CD4-positive, alpha-beta T cell (primary cell): ENCODE measurements around the gene MAP3K20. TPM values are rescaled to one million over a fixed set of nuclear protein-coding genes. Genes with fewer than 3 reads are reported as not detected.

Source experiments
- ATAC-seq: fragments of 200-7000 bp; cut with Tn5 transposase; one replicate; pipeline ENCODE4 v1.10.0; 2022; ENCODE audit warnings: mild to moderate bottlenecking; ENCODE audit not compliant: poor library complexity
- CTCF ChIA-PET: fragments of 350-600 bp; sonication (Branson Sonifier 250); formaldehyde crosslinking; loops from one replicate; lab custom pipeline; 2021; ENCODE audit warnings: antibody characterized with exemption, inconsistent platforms; lab: Charles Lee
- POLR2A ChIA-PET: fragments of 350-600 bp; sonication (Branson Sonifier 250); formaldehyde crosslinking; loops from one replicate; lab custom pipeline; 2021; ENCODE audit warnings: antibody characterized with exemption, inconsistent platforms; lab: Charles Lee
- DNase-seq, 14 experiments: peaks; one replicate each; pipeline ENCODE4 v3.0.0-alpha.2; 2013 to 2020; ENCODE audit warnings: mixed read lengths in 2 of 14
- H3K27ac ChIP-seq, 2 donors: one replicate each; pipeline versions ENCODE4 v1.5.1 to v1.7.0; 2013; ENCODE audit warnings: low read length in 2 of 2, low read depth in 1 of 2, mild to moderate bottlenecking in 1 of 2
- H3K27me3 ChIP-seq, 2 experiments: 1 replicate in 1 of 2; 2 replicates in 1 of 2; pipeline versions ENCODE4 v1.6.1 to v1.7.0; 2013; ENCODE audit warnings: low read length in 2 of 2, control low read depth in 1 of 2, mild to moderate bottlenecking in 1 of 2, moderate library complexity in 1 of 2; ENCODE audit not compliant: insufficient read depth in 2 of 2, control insufficient read depth in 1 of 2
- H3K36me3 ChIP-seq: one replicate; pipeline ENCODE4 v1.6.1; 2013; ENCODE audit warnings: low read length, control low read depth; ENCODE audit not compliant: insufficient read depth
- H3K4me1 ChIP-seq: one replicate; pipeline ENCODE4 v1.6.1; 2013; ENCODE audit warnings: low read length, control low read depth; ENCODE audit not compliant: insufficient read depth
- H3K4me3 ChIP-seq: one replicate; pipeline ENCODE4 v1.5.1; 2013; ENCODE audit warnings: mild to moderate bottlenecking, low read length, moderate library complexity
- H3K9me3 ChIP-seq, 2 experiments: 1 replicate in 1 of 2; 2 replicates in 1 of 2; pipeline versions ENCODE4 v1.6.1 to v1.7.0; 2013; ENCODE audit warnings: low read length in 2 of 2, mild to moderate bottlenecking in 2 of 2, control low read depth in 1 of 2, moderate library complexity in 1 of 2; ENCODE audit not compliant: control insufficient read depth in 1 of 2, insufficient read depth in 1 of 2
- H3K27ac Mint-ChIP-seq: one replicate; pipeline ENCODE4 v1.8.0; 2020; ENCODE audit warnings: mixed read lengths
- H3K27me3 Mint-ChIP-seq: one replicate; pipeline ENCODE4 v1.8.0; 2021; ENCODE audit warnings: mixed read lengths
- H3K36me3 Mint-ChIP-seq: one replicate; pipeline ENCODE4 v1.8.0; 2021; ENCODE audit warnings: low read depth, mixed read lengths
- H3K4me1 Mint-ChIP-seq: one replicate; pipeline ENCODE4 v1.8.0; 2021; ENCODE audit warnings: low read depth, mixed read lengths
- H3K4me3 Mint-ChIP-seq: one replicate; pipeline ENCODE4 v1.8.0; 2020; ENCODE audit warnings: mild to moderate bottlenecking, mixed read lengths
- H3K9me3 Mint-ChIP-seq: one replicate; pipeline ENCODE4 v1.8.0; 2020; ENCODE audit warnings: mixed read lengths
- intact Hi-C, 2 experiments: fragments of 100-400 bp; cut with DNase I in 1 of 2; cut with micrococcal nuclease in 1 of 2; formaldehyde crosslinking; loops; one replicate each; pipeline versions ENCODE4 v1.15.1 to v1.9.0; 2023 to 2025; cut with DNase I, micrococcal nuclease
- total RNA-seq, 174 experiments: library from RNA in 2 of 174; stranded (reverse) in 2 of 174; gene quantifications; one replicate each; pipeline ENCODE4 v1.2.3 and lab custom pipeline; 2021 to 2026
- TF ChIP-seq, protein P1 (sequence below): fragments of 200-600 bp; IDR thresholded peaks from one replicate; pipeline ENCODE4 v1.8.0; 2022; ENCODE audit warnings: antibody characterized with exemption, mild to moderate bottlenecking

Gene MAP3K20
- total RNA-seq, 2 experiments from 2014 or later = 0.36 to 0.39 TPM

DNA sequence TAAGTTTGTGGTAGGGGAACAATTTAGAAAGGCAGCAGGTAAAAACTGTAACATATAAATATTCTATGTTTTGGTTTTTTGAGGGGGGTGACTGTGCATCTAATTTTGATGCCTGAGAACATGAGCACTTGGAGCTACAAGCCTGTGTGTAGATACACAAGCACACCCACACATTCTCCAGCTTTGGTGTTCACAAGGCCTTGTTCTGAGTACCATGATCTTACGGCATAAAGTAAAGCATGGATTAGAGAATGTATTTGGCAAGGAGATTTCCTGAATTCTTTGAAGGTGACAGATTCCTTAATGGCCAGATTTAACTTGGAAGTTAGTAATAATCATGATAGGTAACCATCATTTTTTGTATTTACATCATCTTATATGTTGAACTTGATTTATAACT, 42.7 kb downstream of the MAP3K20 start:
- Histone ChIP-seq H3K27me3 (no peaks in the 10 kb centered on the region), H3K4me1 (no peaks in the 10 kb centered on the region), H3K4me3 (no peak overlapping the region), H3K36me3 (no peaks in the 10 kb centered on the region), H3K27ac (no peak overlapping the region), H3K9me3 (no peaks in the 10 kb centered on the region)
- no peak overlapping the region for H3K4me3 Mint-ChIP-seq
- ATAC-seq (no peak), DNase-seq (no peak)
- TF ChIP-seq, protein P1, sequence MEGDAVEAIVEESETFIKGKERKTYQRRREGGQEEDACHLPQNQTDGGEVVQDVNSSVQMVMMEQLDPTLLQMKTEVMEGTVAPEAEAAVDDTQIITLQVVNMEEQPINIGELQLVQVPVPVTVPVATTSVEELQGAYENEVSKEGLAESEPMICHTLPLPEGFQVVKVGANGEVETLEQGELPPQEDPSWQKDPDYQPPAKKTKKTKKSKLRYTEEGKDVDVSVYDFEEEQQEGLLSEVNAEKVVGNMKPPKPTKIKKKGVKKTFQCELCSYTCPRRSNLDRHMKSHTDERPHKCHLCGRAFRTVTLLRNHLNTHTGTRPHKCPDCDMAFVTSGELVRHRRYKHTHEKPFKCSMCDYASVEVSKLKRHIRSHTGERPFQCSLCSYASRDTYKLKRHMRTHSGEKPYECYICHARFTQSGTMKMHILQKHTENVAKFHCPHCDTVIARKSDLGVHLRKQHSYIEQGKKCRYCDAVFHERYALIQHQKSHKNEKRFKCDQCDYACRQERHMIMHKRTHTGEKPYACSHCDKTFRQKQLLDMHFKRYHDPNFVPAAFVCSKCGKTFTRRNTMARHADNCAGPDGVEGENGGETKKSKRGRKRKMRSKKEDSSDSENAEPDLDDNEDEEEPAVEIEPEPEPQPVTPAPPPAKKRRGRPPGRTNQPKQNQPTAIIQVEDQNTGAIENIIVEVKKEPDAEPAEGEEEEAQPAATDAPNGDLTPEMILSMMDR = no peak
- CTCF ChIA-PET = no interaction called here
- POLR2A ChIA-PET = no interaction called here
- H3K9me3 Mint-ChIP-seq = no peaks in the 10 kb centered on the region
- no peaks in the 10 kb centered on the region for H3K36me3 Mint-ChIP-seq
- no peaks in the 10 kb centered on the region for H3K27me3 Mint-ChIP-seq
- no peak overlapping the region for H3K27ac Mint-ChIP-seq
- H3K4me1 Mint-ChIP-seq = no peaks in the 10 kb centered on the region
- intact Hi-C loops = no loop called here

DNA sequence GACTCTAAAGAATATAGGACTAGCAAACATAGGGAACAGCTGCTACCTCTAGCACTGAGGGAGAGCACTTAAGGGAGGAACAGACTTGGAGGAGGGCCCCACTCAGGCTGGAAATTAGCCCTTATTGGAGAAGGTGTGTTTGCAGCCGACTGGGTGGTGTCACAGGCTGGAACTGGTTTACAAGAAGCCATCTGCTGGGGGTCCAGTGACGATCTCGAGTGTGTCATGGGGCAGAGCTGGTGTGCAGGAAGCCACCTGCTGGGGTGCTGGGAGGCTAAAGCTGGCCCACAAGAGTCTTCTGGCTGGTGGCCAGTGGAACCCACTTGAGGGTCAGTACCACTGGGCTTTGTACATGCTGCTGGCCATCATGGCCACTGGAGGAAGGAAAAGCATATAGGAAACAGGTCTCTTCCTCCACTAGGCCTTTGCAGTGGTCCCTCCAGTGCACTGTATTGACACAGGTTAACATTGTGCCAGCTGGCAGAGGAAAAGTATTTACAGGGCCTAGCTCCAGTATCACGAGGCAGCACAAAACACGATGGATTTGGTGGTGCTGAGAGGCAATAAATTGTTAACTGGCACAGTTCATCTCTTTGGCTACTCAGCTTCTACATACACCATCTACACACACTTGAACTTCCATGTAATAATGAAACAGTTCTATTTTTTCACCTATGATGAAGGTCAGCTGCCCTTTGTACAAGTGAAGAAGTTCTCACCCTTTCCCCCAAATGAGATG, 43.6 kb downstream of the MAP3K20 start:
- Mint-ChIP-seq H3K4me1 (no peaks in the 10 kb centered on the region), H3K9me3 (no peaks in the 10 kb centered on the region), H3K27ac (no peak overlapping the region), H3K36me3 (no peaks in the 10 kb centered on the region), H3K27me3 (no peaks in the 10 kb centered on the region), H3K4me3 (no peak overlapping the region)
- H3K9me3 ChIP-seq = no peaks in the 10 kb centered on the region
- intact Hi-C loops = no loop called here
- no peaks in the 10 kb centered on the region for H3K36me3 ChIP-seq
- DNase-seq = no peak
- no peaks in the 10 kb centered on the region for H3K27me3 ChIP-seq
- ChIA-PET CTCF (interaction anchor here (0.7 kb wide), 1 partner anchor 76 kb away, joined by 3 read pairs; no protein-coding TSS in a partner anchor), POLR2A (no interaction called here)
- no peak for ATAC-seq
- H3K27ac ChIP-seq = no peak overlapping the region
- no peaks in the 10 kb centered on the region for H3K4me1 ChIP-seq
- TF ChIP-seq, protein P1 = no peak
- H3K4me3 ChIP-seq = no peak overlapping the region

DNA sequence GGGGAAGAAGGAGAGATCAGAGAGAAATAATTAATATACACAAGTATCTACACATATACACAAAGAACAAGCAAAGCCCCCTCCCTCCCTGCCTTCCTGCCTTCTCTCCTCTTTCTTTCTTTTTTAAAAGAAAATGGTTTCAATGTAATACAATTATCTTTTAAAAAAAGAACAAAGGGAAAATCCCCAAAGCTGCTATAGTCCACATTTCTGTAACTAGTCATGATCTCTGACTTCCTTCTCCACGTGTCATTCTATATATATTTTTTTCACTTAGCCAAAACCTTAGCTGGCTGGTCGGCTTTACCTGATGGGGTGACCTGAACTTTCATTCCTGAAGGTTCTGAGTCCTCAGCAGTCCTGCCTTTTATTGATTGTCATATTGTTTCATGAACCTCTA, 44.3 kb downstream of the MAP3K20 start:
- TF ChIP-seq, protein P1 = no peak
- H3K4me3 Mint-ChIP-seq = no peak overlapping the region
- DNase-seq (no peak), ATAC-seq (no peak)
- H3K27me3 Mint-ChIP-seq = no peaks in the 10 kb centered on the region
- Histone ChIP-seq H3K4me3 (no peak overlapping the region), H3K27me3 (no peaks in the 10 kb centered on the region), H3K9me3 (no peaks in the 10 kb centered on the region), H3K4me1 (no peaks in the 10 kb centered on the region), H3K36me3 (no peaks in the 10 kb centered on the region), H3K27ac (no peak overlapping the region)
- H3K27ac Mint-ChIP-seq = no peak overlapping the region
- ChIA-PET CTCF (interaction anchor here (0.7 kb wide), 1 partner anchor 75 kb away, joined by 3 read pairs; no protein-coding TSS in a partner anchor), POLR2A (no interaction called here)
- H3K36me3 Mint-ChIP-seq = no peaks in the 10 kb centered on the region
- no peaks in the 10 kb centered on the region for H3K9me3 Mint-ChIP-seq
- intact Hi-C loops = no loop called here
- no peaks in the 10 kb centered on the region for H3K4me1 Mint-ChIP-seq
